Mammary epithelial cell (primary cell): ENCODE results near the gene LCK.

ENCODE experiments used
- EZH2 ChIP-seq: IDR thresholded peaks from 2 replicates; pipeline ENCODE4 v1.6.1; 2012; ENCODE audit warnings: low read length, inconsistent platforms, borderline replicate concordance
- TF ChIP-seq, protein P1 (sequence below), 2 donors: IDR thresholded peaks in 1 of 2; conservative IDR thresholded peaks in 1 of 2; 2 replicates each; pipeline ENCODE4 v1.5.1; 2011 to 2012; ENCODE audit warnings: inconsistent platforms in 2 of 2, low read length in 2 of 2, mild to moderate bottlenecking in 2 of 2, control low read depth in 1 of 2, low read depth in 1 of 2; ENCODE audit not compliant: insufficient read depth in 1 of 2; ENCODE audit errors: extremely low read depth in 1 of 2

GRCh38 chr1:32234792-32235191, 16.3 kb upstream of the LCK start:
- TF ChIP-seq EZH2 = no peak
- TF ChIP-seq, protein P1, sequence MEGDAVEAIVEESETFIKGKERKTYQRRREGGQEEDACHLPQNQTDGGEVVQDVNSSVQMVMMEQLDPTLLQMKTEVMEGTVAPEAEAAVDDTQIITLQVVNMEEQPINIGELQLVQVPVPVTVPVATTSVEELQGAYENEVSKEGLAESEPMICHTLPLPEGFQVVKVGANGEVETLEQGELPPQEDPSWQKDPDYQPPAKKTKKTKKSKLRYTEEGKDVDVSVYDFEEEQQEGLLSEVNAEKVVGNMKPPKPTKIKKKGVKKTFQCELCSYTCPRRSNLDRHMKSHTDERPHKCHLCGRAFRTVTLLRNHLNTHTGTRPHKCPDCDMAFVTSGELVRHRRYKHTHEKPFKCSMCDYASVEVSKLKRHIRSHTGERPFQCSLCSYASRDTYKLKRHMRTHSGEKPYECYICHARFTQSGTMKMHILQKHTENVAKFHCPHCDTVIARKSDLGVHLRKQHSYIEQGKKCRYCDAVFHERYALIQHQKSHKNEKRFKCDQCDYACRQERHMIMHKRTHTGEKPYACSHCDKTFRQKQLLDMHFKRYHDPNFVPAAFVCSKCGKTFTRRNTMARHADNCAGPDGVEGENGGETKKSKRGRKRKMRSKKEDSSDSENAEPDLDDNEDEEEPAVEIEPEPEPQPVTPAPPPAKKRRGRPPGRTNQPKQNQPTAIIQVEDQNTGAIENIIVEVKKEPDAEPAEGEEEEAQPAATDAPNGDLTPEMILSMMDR (conservative IDR thresholded peaks at IDR 0.05 in 1 of 2, IDR thresholded peaks at IDR 0.05 in 1 of 2; ENCODE audit: extremely low read depth in 1 of 2, insufficient read depth in 1 of 2, low read depth in 1 of 2, low read length in 2 of 2) = no peak
